ENCODE results near the gene MSI2. TPM values are rescaled to one million over a fixed set of nuclear protein-coding genes. Genes with fewer than 3 reads are reported as not detected.
A peak's percentile ranks its signal among the peaks of the same experiment; 100 is the strongest.

The MSI2 gene
- total RNA-seq, 1 experiment from 2014 or later, result 47.9 TPM

DNA sequence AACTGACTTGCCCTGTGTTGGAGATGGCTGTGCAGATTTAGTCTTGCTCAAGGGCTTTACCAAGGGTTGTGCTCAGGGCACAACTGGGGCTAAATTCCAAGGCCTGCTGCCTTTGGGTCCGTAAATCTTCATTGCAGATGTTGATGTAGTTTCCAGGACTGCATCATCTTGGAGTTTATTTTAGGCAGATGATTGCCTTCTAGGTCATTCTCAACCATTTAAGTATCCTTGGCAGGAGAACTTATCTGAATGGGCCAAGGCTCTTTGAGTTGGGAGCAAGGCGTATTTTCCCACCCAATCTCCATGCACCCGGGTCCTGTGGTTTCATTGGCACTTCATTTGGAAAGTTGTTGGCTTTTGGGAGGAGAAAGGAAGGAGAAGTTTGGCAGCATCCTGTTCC, 200.3 kb downstream of the MSI2 start:
- no peak for DNase-seq (ENCODE audit: low spot score)

- no peak for DNase-seq (ENCODE audit: low spot score)
Observed at GRCh38 chr17:57457188-57457587, 200.9 kb downstream of the MSI2 start.

- no peak for DNase-seq (ENCODE audit: low spot score)
Observed at GRCh38 chr17:57458718-57459285, 202.5 kb downstream of the MSI2 start.

GRCh38 chr17:57459286-57459915, 203.1 kb downstream of the MSI2 start:
- DNase-seq (ENCODE audit: low spot score), result peak; percentile 97

GRCh38 chr17:57461082-57461481, 204.8 kb downstream of the MSI2 start:
- peak; percentile 60 for DNase-seq (ENCODE audit: low spot score)

DNA sequence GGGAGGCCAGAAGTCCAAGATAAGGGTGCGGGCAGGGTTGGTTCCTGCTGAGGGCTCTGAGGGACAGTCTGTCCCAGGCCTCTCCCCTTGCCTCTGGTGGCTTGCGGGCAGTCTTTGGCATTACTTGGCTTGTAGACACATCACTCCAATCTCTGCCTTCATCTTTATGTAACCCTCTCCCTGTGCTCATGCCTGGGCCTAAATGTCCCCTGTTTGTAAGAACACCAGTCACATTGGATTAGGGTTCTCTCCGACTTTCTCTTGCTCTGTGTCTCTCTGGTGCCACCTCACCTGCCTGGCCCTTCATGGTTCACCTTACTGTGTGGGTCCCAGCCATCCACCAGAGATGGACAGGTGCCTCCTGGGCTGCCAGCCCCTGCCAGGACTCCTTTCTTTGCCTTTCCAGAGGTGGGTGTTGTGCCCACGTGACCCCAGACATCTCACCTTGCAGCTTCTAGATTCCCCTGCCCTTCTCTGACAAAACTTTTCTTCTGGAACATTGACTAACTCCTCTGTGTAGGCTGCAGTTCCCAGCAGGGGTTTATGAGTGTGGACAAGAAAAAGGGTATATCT, 205.8 kb downstream of the MSI2 start:
- no peak for DNase-seq (ENCODE audit: low spot score)

DNA sequence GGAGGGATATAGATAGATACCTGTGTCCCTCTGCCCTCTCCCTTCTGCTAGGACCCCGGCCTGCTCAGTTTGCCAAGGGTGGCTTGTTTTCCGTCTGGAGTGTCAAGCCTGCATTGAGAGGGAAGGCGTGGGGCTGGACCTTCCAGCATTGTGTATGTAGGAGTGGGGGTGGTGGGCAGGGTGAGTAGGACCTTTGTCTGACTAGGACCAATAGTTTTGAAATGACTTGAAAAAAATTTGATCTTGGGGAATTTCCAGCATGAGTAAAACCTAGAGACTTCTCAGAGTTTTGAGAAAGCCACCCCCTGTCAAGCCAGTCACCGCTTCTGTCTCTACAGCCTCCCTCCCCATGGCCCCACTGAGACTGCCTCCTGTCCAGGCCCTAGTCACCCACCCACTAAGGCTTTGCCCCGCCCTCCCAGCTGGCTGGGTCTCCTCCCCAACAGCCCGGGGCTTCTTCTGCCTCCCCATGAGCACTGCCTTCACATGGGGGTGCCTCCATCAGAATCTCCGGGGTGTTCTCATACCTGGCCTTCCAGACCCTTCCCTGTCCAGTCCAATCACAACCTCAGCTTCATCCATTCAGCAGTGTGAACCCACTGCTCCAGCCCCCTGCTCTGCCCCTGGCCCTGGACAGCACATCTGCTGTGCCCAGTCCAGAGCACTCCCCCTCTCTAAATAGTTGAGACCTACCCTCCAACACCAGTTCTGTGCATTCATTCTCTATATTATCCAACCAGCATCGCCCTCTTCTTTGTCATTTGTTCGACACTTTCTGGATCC, 207.0 kb downstream of the MSI2 start:
- DNase-seq (ENCODE audit: low spot score), result peak; percentile 92

DNA sequence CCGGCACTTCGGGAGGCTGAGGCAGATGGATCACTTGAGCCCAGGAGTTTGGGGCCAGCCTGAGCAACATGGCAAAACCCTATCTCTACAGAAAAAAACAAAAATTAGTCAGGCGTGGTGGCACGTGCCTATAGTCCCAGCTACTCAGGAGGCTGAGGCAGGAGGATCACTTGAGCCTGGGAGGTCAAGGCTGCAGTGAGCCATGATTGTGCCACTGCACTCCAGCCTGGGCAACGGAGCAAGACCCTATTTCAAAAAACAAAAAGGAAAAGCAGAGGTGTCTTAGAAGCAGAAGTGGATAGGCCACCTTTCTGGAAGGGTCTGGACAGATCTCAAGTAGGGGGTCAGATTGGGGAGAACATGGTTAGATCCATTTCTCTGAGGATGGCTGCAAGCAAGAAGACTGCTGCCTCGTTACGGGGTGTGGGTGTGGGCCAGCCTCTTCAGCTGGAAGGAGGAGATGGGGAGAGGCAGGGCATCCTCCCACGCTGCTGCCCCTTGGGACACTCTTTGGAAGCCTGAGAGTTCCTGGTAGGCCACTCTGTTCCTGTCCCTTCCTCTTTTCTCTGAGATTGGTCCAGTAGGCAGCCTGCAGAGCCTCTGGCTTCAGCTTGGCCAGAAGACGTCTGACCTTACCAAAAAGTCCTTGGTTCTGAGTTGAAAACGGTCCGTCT, 208.0 kb downstream of the MSI2 start:
- no peak for DNase-seq (ENCODE audit: low spot score)

DNA sequence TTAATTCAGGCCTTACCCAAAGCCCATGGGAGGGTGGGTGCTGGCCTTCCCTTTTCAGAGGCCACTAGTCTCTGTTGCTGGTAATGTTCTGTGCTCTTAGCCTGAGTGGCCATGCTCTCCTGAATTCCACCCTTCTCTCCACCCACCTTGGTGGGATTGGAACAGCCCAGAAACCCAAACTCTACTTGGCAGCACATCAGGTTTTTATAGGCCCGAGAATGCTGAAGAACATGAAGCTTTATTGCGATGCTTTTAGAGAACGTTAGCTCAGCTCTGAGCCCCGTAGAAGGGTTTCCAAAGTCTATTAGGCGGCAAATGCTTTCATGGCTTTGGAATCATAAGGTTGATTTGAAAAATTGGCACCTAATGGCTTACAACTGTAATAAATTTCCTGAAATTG, 209.3 kb downstream of the MSI2 start:
- DNase-seq (ENCODE audit: low spot score), result no peak

DNA sequence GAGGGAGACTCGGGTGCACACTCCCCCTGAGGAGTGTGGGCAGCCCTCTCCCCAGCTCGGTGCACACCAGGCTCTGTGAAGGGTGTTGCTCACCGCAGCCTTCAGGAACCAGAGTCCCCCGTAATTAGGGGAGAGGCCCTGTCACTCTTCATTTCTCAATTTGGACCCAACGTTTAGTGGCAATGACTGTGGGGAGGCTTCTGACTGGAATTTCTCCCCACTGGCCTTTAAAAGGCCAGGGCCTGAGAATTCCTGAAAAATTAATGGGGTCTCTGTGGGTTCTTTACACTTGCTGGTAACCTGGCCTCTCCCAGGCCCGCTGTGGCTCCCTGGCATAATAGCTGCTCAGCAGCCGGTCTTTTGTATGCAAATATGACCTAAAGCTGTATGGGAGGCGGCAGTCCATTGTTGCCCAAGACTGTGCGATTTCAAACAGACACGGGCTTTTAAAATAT, 209.7 kb downstream of the MSI2 start:
- no peak for DNase-seq (ENCODE audit: low spot score)

GRCh38 chr17:57466521-57466920, 210.2 kb downstream of the MSI2 start:
- no peak for DNase-seq (ENCODE audit: low spot score)

GRCh38 chr17:57467226-57467625, 210.9 kb downstream of the MSI2 start:
- no peak for DNase-seq (ENCODE audit: low spot score)

GRCh38 chr17:57467801-57468200, 211.5 kb downstream of the MSI2 start:
- DNase-seq (ENCODE audit: low spot score), result no peak

GRCh38 chr17:57468932-57469775, 212.8 kb downstream of the MSI2 start:
- no peak for DNase-seq (ENCODE audit: low spot score)

GRCh38 chr17:57470906-57471305, 214.6 kb downstream of the MSI2 start:
- DNase-seq (ENCODE audit: low spot score), result no peak

DNA sequence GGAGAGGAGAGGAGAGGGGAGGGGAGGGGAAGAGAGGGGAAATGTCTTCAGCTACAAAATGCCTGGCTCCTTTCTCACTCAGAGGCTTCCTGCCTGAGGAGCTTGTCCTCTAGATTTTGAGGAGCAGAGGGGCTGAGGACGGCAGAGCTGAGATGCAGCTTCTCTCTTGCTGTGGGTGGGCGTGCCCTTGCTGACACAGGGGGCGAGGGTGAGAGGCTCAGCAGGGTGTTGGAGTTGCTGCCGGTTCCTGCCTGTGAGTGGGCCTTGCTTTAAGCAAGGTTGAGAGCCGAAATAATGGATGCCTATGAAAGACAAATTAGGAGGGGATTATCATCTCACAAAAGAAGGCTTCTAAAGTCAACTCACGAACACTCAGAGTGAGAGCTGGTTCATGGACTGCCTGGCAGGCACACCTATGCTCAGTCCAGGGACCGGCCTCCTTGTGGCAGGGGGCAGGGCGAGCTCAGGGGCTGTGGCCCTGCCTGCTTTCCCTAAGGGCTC, 215.6 kb downstream of the MSI2 start:
- DNase-seq (ENCODE audit: low spot score), result no peak

- no peak for DNase-seq (ENCODE audit: low spot score)
Observed at GRCh38 chr17:57475796-57476195, 219.5 kb downstream of the MSI2 start.

- DNase-seq (ENCODE audit: low spot score), result no peak
Observed at GRCh38 chr17:57477522-57478362, 221.4 kb downstream of the MSI2 start.

GRCh38 chr17:57478478-57479250, 222.3 kb downstream of the MSI2 start:
- no peak for DNase-seq (ENCODE audit: low spot score)
